NCI-H748 (cell line): ENCODE measurements around the gene PLCB1.

Experiments used
- DNase-seq: peaks from one replicate; lab custom pipeline; 2025; ENCODE audit not compliant: unreplicated experiment; lab: John Stamatoyannopoulos, UW

PLCB1 gene

DNA sequence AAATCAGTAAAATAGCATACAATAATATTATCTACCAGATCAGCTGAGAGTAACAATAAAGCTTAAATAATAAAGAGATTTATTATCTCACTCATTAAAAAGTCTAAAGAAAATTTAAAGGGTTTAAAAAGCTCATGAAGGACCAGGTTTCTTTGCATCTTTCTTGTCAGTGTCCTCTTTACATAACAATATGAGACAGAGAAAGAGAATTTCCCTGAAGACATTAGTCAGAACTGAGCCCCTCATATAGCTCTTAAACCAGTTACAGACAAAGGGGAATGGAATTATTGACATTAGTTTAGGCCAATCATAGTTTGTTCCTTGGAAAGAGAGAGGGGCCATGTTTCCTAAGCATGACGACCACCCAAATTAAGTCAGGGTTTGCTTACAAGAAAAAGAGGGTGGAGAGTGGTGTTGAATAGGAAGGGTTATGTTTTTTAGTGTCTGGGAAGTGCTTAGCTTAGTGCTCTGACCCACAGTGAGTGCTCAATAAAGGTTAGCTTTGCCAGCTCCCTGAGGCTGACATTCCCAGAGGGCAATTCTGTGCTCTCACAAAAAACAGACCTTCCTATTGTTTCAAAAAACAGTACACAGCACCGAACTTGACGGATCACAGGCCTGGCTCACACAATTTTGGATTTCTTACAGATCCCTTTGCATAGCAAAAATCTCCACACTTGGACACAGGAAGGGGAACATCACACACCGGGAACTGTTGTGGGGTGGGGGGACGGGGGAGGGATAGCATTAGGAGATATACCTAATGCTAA lies 3.6 kb upstream of the PLCB1 start:
- no peak for DNase-seq

DNA sequence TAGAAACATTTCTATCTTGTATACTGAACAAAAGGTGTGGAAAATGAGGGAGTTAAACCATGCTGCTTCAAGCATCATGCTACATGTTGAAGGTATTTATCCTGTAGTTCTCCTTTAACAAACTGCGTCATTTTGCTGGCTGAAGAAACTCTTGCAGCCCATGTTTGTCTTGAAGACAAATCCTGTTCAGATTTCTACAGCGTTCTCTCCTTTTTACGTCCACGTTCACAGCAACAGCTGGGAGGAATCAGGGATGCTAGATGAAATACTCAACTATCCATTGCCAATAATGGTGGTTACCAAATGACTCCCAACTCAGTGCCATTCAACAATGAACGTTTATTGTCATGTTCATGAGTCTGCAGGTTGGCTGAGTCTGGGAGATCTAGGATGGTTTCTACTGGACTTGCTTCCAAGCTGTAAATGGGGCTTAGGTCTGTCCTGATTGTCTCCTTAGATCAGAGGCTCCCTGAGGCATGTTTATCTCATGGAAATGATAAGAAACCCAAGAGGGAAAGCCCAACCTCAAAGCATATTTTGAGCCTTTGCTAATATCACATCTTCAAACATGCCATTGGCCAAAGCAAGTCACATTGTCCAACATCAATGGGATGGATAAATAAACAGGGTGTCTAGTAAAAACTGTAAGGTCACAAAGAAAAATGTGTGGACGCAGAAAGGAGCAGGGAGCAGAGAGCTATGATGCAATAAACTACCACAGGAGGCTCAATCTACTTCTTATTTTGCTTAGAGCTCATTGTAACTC lies 2.7 kb upstream of the PLCB1 start:
- DNase-seq = no peak

DNA sequence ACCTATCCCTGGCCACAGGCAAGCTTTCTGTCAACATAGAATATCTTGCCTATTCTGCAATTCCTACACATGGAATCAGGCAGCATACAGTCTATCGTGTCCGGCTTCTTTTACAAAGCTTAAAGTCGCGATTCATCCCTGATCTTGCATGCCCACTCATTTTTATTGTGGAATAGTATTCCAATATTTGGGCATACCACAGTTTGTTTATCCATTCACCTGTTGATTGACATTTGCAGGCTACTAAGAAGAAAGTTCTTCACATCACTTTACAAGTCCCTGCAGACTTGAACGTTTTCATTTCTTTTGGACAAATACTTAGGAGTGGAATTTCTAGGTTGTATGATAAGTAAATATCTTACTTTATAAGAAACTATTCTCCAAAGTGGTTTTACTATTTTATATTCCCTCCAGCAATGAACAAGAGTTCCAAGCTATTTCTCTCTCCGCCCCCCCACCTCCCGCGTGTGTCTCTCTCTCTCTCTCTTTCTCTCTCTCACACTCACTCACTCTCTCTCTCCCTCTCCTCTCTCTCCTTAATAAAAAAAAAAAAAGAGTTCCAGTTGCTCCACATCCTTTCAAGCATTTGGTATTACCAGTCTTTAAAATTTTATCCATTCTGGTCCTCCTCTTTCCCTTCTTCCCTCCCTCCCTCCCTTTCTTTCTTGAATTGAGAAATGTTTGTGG lies 1.1 kb upstream of the PLCB1 start:
- no peak for DNase-seq

DNA sequence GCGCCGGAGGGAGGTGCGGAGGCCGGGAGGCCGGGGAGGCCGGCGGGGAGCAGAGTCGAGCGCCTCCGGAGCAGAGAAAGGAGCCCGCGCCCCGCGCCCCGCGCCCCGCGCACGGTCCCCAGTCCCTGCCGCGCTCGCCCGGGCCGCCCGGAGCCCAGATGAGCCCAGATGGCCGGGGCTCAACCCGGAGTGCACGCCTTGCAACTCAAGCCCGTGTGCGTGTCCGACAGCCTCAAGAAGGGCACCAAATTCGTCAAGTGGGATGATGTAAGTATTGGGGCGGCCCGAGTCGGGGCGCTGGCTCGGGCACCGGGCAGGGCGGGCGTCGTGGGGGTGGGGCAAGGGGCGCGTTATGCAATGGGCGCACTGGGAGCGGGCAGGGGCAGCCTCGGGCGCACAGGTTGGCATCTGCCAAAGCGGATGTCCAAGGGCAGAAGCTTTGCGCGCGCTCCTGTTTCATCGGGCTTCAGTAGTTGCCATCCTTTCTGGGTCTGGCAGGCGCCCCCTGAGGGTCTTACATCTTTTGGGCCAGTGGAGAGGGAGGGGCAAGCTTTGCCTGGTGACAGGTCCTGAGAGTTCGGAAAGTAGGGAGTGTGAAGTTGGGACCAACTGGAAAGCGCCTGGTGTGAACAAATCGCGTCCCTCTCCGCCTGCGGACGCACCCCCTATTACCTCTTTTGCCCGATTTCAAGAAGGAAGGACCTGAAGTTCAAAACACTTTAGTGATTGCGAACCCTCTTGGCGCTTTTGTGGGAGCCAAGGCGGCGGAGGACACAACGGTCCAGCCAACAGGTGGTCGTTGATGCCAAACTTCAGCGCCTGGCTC lies 631 bp downstream of the PLCB1 start:
- peak; percentile 81 for DNase-seq

DNA sequence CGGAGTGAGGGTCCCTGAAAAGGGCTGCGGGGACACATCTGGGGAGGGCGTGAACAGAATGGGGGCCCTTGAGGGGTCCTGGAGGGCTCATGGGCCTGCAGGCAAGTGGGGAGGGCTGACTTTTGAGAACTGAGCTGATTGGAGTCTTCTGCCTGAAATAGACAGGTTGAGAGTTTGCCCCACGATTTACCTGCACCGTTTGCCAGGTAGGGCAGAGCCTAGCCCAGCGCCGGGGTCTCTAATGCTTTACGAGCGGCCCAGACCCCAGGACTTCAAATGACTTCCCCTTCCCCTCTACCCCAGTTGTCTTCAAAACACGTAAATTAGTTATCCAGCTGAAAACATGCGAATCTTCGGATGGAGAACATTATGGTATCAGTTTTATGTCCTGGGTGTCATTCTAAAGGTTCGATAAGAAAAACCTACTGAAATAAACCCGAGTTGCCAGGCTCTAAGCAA lies 1.3 kb downstream of the PLCB1 start:
- no peak for DNase-seq

DNA sequence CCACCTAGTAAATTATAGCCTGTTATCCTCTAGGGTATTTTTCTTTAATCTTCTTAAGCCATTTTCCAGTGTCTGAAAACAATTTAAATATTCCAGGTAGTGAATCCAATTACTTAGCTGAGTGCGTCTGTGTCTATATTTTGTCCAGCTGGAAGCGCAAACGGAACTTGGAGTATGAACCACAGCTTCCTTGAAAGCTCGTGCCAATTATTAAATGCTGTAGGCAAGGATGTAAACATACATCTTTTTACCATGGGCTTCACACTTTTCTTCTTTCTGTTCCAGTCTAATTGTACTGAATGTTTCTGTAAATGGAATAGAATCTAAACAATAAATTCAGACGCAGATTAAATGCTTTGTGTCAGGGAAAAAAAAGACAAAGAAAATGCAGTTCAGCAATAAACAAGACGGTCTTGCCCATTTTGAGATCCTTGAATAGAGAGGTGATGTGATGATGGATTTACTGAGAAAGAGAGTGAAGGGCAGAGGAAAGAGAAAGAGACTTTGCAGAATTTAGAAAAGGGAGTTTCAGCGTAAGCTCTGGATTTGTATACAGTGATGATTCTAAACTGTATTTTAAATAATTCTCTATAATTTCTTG lies 1.9 kb downstream of the PLCB1 start:
- DNase-seq = peak; percentile 45

DNA sequence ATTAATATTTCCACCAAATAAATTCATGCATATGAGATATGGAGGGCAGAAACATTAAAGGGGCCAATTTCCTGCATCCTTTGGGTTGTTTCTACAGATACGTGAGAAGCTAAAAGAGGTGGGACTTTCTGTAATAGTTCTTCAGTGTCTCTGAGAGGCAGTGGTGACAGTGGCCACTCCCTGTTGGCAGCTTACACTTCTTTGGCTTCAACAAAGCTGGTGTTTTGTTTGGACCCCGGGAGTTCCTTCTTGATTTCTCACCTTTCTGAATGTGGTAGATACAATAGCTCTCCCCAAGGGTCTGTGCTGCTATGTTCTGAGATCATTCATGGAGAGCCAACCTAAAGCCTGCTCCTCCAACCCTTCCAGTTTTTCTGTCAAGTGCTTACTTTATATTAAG lies 7.8 kb downstream of the PLCB1 start:
- no peak for DNase-seq

DNA sequence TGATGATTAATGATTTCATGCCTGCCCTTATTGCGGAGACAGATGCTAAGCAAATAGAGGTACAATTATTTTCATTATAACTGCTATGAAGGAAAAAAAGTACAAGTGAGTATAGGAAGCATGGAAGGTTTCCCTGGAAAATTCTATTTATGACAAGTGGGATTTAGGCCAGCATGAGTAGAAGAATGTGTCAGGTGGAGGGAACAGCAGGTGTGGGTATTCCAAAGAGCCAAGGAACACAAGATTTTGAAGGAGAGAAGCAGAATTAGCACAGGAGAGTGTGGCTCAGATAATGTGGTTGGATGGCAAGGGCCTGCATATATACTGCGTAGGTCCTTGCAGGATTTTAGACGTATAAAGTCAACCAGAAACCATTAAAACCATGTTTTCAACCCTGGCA lies 11.4 kb downstream of the PLCB1 start:
- DNase-seq = no peak

DNA sequence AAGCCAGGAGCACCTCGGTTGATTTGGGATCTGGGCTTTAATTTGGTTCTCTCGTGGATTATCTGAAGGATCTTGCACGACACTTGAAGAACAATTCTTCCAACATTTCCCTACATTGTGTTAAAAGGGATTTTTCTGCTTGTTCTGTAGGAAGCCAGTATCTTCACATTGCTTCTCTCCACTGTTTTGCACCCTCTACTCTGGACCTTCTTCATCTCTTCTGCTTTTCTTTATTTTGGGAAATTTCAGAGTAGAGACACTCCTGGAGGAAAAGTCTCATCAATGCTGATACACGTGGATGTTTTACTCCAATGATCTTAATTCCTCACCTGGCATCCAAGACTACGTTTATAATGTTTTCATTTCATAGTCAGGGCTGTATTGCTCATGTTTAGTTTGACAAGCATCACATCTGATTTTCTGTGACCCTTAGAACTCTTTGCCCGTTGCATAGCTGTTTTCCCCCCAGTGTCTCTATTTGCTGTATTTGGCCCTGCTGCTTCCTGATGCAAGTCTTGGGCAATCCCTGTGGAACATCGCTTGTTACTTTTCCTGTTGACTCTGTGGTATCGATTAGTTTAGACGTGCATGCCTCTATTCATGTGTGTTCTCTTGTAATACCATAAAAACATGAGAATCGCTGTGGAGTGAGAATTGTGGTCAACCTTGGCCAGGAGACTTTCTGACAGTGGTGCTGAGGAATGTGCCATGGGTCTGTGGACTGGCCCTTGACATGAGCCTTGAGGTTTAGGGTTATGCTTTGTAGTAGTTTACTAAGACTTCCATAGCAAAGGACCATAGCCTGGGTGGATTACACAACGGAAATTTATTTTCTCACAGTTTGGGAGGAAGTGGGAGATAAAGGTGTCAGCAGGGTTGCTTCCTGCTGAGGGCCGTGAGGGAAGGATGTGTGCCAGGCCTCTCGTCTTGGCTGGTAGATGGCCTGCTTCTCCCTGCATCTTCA lies 12.5 kb downstream of the PLCB1 start:
- no peak for DNase-seq

DNA sequence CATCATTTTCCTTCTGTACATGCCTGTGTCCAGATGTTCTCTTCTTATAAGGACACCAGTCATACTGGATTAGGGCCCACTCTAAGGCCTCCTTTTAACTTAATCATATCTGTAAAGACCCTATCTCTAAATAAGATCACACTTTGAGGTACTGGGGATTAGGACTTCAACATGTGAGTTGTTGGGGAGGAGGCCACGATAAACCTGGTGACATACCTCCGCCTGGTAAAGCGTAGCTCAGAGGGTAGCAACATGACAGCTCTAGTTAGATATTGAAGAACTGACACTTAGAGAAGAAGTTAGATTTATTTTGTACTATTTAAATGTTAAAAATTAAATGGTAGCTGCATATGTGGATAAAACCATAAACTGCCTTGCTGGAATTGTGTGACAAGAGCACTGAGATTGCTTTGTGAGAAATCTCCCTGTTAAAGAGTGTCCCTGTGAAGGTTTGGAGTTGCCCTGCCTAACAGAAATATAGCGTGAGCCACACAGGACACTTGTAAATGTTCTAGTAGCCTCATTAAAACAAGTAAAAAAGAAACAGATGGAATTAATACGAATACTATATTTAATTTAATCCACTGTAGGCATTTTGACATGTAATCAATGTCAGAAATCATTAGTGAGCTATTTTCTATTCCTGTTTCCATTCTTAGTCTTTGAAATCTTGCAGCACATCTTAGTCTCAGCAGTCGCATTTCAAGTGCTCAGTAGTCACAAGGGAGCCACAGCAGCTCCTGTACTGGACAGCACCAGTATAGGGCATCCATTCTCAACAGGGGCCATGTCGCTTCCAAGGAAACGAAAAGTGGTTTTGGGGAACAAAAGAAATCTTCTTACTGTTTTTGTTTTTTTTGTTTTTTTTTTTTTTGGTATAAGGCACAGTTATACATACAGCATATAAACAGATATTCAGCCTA lies 13.4 kb downstream of the PLCB1 start:
- DNase-seq = no peak

DNA sequence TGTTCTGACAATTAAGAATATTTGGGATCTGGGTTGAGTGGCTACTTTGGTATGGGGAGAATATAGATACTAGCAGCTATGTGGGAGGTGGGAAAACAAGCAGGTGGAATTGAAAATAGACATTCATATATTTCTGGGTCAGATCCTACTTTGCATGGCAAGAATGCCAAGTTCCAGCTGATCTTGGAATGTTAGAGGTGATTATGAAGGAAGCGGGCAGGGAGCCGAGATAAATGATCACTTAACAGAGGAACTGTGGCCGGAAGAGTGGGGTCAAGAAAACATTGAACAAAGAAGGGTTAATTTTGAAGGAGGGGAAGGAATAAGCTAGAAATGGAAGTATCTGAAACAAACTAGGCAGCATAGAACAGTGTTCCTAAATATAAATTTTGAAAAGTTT lies 15.4 kb downstream of the PLCB1 start:
- no peak for DNase-seq

DNA sequence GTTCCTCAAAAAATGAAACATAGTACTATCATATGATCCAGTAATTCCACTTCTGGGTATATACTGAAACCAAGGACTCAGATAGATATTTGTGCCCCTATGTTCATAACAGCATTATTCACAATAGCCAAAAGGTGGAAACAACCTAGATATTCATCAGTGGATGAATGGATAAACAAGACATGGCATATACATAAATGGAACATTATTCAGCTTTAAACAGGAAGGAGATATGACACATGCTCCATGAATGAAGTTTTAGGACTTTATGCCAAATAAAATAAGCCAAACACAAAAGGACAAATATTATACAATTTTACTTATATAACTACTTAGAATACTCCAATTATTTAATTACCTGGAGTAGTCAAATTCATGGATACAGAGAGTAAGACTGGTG lies 16.4 kb downstream of the PLCB1 start:
- DNase-seq = no peak

DNA sequence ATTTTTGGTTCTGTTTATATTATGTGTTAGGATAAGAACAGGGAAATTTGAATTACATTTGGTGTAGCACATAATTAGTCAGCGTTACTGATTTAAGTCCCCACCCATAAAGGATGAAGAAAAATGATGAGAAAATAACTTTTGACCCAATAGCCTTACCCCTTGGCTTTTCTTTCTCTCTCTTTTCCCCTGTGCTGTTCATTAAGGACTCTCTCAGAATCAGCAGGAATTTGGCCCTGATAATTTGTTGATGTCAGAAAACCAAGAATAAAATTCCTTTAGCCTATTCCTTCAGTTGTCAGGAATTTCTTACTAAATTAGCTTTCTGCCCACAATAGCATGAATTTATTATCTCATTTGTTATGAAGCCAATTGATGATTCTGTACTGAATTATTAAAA lies 18.5 kb downstream of the PLCB1 start:
- DNase-seq = no peak

DNA sequence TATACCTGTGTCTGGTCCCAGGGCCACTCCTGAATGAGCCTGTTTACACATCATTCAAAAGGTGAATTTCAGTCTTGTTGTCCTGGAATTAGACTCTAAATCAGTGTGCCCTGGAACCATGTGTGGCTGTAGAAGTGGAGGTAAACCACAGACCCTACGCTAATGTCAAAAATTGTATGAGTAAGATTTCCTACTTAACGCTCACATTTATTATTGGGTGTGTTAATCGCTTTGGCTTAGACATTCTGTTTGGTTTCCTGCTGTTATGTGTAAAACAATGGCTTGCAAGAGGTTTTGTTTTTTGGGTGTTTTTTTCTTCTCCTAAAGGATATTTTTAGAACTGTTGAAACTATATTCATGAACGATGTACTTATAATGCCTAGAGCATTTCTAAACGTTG lies 19.3 kb downstream of the PLCB1 start:
- DNase-seq = peak; percentile 71

DNA sequence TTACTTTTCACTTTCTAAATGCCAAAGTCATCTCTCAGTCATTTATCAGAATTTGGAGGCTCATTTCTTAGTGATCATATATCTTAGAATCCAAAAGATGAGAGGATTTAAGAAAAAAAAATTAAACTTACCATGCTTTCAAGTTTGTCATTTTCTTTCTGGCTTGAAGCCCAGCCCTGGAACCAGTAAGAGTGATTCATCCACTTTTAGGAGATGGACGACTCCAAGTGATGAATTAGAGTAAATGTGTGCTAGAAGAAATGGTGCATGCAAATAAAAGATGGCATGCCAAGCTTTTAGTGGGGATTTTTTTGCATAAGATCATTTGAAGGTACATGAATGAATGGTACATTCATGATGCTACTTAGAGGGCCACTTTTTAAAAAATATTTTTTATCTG lies 20.1 kb downstream of the PLCB1 start:
- no peak for DNase-seq

DNA sequence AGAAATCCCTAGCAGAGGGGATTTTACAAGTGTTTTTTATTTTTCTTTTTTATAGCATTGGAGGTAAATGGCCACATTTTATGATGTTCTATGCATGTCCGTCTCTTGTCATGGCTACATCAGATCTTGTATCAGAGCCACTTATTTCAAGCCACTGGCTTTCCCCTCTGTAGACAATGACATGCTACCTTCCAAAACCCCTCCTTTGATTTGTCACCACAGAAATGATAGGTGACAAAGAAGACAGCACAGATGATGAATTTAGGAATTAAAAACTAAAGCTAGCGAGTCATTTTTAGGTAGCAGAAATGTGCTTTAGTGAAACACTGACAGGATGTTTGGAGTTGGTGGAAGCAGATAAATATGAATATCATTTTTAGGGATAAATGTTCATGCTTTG lies 20.8 kb downstream of the PLCB1 start:
- no peak for DNase-seq

DNA sequence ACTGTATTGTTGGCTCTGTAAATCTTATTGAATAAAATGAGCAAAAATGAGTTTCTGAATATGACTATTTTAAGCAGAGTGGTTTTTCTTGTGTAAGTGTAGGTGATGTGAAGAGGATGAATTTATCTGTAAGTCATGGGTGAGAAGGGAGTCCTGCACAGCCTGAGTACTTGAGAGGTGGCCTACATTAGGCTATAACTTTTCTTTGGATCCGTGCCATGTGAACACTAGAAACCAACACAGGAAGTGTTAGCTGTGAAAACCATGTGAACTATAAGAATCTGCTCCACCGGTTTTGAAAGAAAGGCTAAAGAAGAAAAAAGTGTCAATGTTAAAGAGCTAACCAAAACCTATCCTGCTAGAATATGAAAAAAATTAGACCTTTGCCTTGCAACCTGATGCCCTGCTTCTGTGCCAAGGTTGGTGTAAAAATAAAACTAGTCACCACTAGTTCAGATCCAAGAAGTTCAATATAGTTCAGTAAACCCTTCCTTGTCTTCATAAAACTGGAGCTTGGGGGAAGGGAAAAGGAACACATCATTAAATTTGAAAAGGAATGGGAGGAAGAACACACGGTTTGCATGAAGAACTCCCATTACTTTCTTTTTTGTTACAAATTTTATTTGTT lies 21.3 kb downstream of the PLCB1 start:
- DNase-seq = peak; percentile 50

DNA sequence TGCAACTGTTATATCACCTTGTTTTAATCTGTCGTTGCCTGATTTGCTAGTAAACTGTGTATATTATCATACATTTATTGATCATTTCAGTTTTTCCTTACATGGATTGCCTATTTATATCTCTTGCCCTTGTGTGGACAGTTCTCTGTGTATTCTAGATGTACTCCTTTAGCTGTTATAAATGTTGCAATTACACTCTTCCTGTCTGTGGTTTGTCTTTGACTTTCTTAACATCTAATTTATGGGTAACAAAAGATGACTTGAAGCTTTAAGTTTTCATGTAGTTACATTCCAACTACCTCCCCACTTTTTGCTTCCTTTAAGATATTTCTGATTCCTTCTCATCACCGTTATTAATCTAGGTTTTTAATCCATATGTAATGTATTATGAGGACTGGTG lies 22.6 kb downstream of the PLCB1 start:
- DNase-seq = no peak
